WI38 (cell line): ENCODE data around the gene NAT16.
"Not testable (repeated sequence)": the region's sequence is repeated elsewhere in the genome, so short reads cannot be mapped to it uniquely, and the experiment has no call there.

ENCODE experiments used
- H3K4me3 ChIP-seq: 2 replicates; pipeline ENCODE4 v1.5.1; 2011; ENCODE audit warnings: low read depth, mild to moderate bottlenecking, control low read depth, low read length
- TF ChIP-seq, protein P1 (sequence below): IDR thresholded peaks from 2 replicates; pipeline ENCODE4 v1.5.1; 2012; ENCODE audit warnings: low read depth, mild to moderate bottlenecking, control low read depth, low read length

Gene NAT16

DNA sequence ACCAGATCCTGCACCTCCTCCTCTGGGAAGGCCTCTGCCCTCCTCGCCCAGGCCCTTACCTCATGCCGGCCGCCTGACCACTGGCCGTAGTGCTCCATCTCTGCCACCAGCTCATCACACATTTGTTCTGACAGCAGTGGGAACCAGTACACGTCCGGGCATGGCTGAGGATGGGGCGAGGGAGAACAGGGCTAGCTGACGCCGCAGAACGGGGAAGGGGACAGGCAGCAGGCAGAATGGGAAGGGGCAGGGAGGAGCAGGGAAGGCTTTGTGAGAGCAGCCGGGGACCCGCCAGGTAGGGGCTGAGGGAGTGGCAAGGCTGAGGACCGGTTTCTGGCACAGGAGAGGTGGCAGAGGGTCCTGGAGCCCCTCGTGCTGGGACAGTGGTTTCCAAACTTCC is 28.7 kb upstream of the NAT16 start:
- no peak overlapping the region for H3K4me3 ChIP-seq
- TF ChIP-seq, protein P1, sequence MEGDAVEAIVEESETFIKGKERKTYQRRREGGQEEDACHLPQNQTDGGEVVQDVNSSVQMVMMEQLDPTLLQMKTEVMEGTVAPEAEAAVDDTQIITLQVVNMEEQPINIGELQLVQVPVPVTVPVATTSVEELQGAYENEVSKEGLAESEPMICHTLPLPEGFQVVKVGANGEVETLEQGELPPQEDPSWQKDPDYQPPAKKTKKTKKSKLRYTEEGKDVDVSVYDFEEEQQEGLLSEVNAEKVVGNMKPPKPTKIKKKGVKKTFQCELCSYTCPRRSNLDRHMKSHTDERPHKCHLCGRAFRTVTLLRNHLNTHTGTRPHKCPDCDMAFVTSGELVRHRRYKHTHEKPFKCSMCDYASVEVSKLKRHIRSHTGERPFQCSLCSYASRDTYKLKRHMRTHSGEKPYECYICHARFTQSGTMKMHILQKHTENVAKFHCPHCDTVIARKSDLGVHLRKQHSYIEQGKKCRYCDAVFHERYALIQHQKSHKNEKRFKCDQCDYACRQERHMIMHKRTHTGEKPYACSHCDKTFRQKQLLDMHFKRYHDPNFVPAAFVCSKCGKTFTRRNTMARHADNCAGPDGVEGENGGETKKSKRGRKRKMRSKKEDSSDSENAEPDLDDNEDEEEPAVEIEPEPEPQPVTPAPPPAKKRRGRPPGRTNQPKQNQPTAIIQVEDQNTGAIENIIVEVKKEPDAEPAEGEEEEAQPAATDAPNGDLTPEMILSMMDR = no peak

DNA sequence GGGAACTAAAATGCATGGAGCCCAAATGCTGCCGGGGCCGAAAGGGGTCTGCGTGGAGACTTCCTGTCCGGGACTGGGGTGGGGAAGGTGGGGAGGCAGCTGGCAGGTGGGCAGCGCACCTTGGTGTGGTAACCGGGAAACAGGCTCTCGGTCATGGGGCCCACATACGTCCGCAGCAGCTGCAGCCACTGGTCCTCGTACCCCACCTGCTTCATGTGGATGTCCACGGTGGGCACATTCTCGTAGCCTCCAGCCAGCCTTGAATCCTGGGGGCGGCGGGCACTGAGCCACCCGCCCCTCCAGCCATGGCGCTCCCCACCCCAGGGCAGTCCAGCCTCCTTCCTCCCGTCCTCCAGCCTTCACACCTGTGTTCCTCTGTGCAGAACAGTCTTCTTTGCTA is 27.4 kb upstream of the NAT16 start:
- no peak overlapping the region for H3K4me3 ChIP-seq
- TF ChIP-seq, protein P1 = no peak

DNA sequence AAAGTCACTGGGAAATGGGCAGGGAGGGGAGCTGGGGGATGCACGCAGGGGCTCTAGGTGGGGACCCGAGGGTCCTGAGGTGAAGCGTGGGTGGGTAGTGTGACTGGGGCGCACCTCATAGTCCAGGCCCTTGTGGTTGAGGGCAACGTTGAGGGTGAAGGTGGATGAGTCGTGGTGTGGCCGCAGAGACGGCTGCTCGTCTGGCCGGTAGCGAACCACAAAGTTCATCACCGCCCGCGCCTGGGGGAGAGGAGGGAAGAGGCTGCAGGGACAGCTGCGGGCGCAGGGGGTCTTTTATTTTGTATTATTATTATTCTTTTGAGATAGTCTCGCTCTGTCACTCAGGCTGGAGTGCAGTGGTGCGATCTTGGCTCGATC is 26.6 kb upstream of the NAT16 start:
- H3K4me3 ChIP-seq = no peak overlapping the region
- TF ChIP-seq, protein P1 = no peak

DNA sequence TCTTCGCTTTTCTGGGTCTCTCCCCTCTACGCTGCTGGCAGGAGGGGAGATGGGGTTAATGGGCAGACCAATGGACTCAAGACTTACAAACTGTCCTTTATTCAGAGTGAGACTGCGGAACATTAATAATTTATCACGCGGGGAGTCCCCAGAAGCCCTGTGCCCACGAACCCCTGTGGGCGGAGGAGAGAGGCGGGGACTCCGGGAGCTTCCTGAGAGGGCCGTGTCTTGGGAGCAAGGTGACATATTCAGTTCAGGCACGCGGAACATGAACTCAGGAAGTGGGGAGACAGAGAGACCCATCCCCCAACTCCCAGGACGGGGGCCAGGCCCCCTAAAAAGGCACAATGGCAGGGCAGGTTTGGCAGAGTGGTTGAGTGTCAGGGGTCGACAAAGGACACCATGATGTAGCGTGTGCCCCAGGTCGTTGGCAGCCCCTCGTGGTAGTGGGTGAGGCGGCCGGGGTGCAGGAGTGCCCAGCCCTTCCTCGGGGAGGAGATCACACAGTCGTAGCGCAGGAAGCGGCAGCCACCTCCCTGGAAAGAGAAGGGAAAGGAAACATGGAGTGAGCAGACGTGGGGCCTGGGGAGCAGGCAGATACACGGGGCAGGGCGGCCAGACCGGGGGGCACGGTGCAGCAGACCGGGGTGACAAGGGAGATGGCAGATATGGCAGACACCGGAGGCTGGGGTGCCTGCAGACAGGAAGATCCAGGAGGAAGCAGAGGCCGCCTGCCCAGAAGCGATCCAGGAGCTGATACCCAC is 26.0 kb upstream of the NAT16 start:
- H3K4me3 ChIP-seq = no peak overlapping the region
- TF ChIP-seq, protein P1 = no peak

DNA sequence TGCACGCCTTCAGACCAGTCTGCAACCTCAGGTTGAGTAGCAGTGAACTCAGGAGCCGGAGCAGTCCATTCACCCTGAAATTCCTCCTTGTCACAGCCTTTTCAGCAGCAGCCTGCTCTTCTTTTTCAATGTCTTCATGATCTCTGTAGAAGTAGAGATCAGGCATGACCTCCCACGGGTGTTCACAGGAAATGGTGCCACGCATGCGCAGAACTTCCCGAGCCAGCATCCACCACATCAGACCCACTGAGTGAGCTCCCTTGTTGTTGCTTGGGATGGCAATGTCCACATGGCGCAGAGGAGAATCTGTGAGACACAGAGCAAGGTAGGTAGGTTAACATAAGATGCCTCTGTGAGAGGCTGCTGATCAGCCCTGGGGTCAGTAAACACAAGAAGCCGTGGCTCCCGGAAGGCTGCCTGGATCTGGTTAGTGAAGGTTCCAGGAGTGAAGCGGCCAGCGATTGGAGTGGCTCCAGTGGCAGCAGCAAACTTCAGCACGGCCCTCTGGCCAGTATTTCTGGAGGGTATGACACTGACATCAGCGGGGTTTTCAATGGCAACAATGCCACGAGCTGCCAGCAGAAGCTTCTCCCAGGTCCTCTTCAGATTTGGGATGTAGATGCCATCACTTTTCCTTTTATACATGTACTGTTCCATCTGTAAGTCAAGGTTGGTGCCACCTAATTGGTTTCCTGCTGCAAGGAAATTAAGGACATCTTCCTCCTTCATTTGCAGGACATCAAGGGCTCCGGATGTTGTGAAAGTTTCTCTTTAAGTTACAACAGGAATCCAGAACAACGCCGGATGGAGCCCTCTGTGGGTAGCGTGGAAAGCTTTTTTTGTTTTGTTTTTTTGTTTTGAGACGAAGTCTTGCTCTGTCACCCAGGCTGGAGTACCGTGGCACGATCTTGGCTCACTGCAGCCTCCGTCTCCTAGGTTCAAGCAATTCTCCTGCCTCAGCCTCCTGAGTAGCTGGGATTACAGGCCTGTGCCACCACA is 23.9 kb upstream of the NAT16 start:
- H3K4me3 ChIP-seq = not testable (repeated sequence)

DNA sequence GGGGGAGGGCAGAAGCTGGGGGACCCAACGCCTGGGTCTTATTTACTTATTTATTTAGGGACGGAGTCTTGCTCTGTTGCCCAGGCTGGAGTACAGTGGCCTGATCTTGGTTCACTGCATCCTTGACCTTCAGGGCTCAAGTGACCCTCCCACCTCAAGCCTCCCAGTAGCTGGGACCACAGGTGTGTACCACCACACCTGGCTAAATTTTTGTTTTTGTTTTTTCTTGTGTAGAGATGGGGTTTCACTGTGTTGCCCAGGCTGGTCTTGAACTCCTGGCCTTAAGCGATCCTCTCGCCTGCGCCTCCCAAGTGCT is 22.5 kb upstream of the NAT16 start:
- TF ChIP-seq, protein P1 = no peak
- H3K4me3 ChIP-seq = no peak overlapping the region

DNA sequence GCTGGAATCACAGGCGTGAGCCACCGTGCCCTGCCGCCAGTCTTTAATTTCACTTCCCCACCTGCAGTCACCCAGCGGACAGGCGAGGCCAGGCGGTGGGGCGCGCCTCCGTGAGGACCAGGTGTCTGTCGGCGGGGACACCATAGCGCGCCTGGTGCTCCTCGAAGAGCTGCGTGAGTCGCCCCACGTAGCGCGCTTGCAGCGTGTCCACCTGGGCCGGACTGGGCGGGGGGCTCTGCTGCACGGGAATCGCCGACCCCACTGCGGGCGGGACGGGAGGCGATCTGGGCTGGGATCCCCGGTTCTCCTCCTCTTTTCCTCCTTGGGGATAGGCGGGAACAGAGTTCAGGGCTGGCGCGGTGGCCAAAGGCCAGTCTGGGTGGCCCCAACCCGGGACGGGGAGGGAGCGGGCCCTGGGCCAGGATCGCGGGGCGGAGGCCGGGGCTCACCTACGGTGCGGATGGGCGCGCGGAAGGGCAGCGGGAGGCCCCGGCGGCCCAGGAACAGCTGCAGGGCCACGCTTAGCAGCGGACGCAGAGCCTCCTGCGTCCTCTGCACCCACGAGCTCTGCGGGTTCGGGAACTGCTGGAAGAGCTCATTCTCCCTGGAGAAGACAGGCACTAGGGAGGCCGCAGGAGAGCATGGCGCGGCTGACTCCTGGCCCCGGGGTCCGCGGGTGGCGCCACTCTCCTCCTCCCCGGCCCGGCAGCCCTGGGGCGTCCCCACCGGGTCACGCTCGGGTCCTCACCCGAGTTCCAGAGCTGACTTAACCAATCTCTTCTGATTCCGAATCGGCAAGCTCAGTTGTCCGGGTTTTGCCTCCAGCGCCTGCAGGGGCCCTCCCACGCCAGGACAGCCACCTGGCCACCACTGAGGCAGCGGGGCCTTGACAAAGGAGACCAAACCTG is 21.9 kb upstream of the NAT16 start:
- TF ChIP-seq, protein P1 = no peak
- no peak overlapping the region for H3K4me3 ChIP-seq
